Vagina (tissue), 2 donors: Measurements from ENCODE around the gene OPN1SW.

Source experiments
- POLR2A ChIP-seq, 2 donors: fragments of 450-650 bp; IDR thresholded peaks; one replicate each; pipeline ENCODE4 v1.6.1; 2017; ENCODE audit warnings: antibody characterized with exemption in 2 of 2, mild to moderate bottlenecking in 2 of 2, moderate library complexity in 2 of 2
- POLR2AphosphoS5 ChIP-seq, 2 donors: sonication (generic); formaldehyde crosslinking; IDR thresholded peaks; one replicate each; pipeline ENCODE4 v1.9.0; 2017; ENCODE audit warnings: antibody characterized with exemption in 2 of 2, mild to moderate bottlenecking in 2 of 2, low read depth in 1 of 2; ENCODE audit not compliant: insufficient read depth in 1 of 2
- TF ChIP-seq, protein P1 (sequence below), 3 experiments: fragments of 450-650 bp in 2 of 3; fragments of 200-600 bp in 1 of 3; sonication (generic) in 1 of 3; IDR thresholded peaks; one replicate each; pipeline ENCODE4 v1.5.1; 2017 to 2019; ENCODE audit warnings: antibody characterized with exemption in 3 of 3, mild to moderate bottlenecking in 2 of 3, moderate library complexity in 2 of 3

DNA sequence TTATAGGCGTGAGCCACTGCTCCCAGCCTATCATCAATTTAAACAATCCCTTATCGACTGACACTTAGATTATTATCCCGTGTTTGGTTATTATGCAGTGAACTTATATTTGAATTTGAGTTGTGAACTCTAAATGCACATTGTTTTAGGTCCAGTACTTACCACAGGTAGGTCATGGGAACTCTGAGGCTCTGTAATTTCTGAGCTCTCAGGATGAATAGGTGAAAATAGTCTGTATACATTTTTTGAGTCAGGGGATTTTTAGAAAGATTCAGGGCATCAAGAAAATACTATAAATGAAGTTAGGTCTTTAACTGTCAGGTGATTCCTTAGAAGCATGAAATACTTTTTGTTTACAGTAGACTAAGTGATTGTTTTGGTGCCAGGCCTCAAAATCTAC lies 25.0 kb upstream of the OPN1SW start:
- no peak for TF ChIP-seq POLR2A (IDR thresholded peaks at IDR 0.05)
- no peak for TF ChIP-seq POLR2AphosphoS5 (IDR thresholded peaks at IDR 0.05; ENCODE audit: insufficient read depth in 1 of 2, low read depth in 1 of 2)
- TF ChIP-seq, protein P1, sequence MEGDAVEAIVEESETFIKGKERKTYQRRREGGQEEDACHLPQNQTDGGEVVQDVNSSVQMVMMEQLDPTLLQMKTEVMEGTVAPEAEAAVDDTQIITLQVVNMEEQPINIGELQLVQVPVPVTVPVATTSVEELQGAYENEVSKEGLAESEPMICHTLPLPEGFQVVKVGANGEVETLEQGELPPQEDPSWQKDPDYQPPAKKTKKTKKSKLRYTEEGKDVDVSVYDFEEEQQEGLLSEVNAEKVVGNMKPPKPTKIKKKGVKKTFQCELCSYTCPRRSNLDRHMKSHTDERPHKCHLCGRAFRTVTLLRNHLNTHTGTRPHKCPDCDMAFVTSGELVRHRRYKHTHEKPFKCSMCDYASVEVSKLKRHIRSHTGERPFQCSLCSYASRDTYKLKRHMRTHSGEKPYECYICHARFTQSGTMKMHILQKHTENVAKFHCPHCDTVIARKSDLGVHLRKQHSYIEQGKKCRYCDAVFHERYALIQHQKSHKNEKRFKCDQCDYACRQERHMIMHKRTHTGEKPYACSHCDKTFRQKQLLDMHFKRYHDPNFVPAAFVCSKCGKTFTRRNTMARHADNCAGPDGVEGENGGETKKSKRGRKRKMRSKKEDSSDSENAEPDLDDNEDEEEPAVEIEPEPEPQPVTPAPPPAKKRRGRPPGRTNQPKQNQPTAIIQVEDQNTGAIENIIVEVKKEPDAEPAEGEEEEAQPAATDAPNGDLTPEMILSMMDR (IDR thresholded peaks at IDR 0.05), result no peak
